HG03095 (cell line): Measurements from ENCODE around the gene SERTAD2.

Source experiments
- ATAC-seq: cut with Tn5 transposase; IDR thresholded peaks from one replicate; pipeline ENCODE4 v1.9.1; 2021; ENCODE audit warnings: moderate library complexity; ENCODE audit not compliant: unreplicated experiment

Gene SERTAD2, protein sequence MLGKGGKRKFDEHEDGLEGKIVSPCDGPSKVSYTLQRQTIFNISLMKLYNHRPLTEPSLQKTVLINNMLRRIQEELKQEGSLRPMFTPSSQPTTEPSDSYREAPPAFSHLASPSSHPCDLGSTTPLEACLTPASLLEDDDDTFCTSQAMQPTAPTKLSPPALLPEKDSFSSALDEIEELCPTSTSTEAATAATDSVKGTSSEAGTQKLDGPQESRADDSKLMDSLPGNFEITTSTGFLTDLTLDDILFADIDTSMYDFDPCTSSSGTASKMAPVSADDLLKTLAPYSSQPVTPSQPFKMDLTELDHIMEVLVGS

GRCh38 chr2:64653109-64654062, at the start of gene SERTAD2:
TSS of gene SERTAD2 (minus strand) at chr2:64653913. CDS start at chr2:64636871, 17,042 bp downstream.
- peak; percentile 64 for ATAC-seq

DNA sequence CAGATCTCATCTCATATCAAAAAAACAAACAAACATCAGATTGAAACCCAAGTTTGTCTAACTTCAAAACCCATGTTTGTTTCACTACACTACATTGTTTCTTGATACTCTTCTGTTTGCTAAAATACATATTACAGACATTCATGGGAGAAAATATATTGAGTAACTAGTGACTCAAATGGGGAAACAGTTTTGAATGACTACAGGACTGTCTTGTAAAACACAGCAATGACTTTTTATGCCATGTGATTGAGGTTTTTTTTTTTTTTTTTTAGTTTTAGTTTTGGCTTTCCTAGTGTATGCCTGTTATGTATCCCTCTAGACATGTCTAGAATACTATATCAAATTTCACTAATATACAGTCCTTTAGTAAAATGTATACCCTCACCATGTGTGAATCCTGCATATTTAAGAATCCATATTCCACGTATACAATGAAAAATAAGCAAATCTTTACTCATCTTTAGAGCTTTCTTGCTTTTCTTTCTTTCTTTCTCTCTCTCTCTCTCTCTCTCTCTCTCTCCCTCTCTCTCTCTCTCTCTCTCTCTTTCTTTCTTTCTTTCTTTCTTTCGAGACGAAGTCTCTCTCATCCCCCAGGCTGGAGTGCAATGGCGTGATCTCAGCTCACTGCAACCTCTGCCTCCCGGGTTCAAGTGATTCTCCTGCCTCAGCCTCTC, 46.6 kb upstream of the SERTAD2 start:
- ATAC-seq = no peak

DNA sequence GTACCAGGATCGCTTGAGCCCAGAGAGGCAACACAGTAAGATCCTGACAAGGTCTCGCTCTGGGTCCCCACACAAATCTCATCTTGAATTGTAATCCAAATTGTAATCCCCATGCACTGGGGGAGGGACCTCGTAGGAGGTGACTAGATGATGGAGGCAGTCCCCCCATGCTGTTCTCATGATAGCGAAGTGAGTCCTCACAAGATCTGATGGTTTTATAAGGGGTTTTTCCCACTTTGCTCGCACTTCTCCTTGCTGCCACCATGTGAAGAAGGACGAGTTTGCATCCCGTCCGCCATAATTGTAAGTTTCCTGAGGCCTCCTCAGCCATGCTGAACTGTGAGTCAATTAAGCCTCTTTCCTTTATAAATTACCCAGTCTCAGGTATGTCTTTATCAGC, 46.0 kb upstream of the SERTAD2 start:
- no peak for ATAC-seq

DNA sequence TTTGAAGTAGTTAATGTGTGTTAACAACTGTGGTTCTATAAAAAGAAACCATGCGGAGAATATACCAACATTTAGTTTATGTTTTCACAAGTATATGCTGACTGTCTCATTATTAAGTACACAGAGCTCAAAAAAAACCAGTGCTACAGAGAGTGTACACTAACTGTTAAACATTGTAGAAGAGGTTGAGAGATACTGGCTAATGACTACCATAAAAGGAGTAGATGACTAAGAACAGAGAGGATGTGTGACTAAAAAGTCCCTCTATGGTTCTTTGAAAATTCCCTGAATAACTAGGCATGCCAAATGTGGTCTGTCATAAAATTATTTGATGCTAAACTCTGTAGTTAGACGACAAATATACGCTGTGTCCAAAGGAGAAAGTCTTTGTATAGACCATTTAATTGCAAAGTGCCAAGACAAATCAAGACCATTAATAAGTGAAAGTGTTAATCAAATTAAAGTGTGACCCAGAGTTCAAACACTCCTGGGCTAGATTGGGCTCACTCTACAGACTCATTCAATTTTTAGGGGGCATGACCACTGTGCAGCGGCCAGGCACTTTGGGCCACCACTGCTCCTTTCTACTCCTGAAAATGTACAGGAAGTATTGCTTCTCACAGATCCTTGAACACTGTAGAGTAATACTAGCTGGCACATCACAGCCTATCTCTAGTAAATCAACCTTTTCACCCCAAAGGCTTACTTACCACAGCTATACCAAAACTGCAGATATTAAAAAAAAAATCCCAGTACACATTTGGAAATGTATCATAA, 45.1 kb upstream of the SERTAD2 start:
- ATAC-seq = peak; percentile 76

DNA sequence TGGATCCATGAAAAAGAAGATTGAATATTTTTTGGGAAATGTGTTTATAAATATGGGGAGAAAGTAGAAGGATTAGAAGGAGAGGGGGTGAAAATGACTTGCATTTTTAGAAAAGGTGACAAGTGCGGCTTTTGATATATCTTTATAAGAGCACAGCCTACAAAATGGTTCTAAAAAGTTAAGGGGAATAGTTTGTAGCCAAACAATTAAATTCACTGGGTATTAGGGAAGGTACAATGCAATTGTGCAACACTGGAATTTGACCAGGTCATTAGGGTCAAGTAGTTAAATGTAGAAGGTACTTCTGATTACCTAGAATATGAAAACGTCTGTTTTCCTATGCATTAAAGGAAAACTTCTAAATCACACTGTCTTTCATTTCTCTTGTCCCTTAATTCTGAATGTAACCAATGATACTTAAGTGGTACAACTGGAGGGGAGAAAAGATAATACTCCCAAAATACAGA, 44.5 kb upstream of the SERTAD2 start:
- no peak for ATAC-seq

GRCh38 chr2:64697297-64698176, 43.8 kb upstream of the SERTAD2 start:
- ATAC-seq = no peak

- no peak for ATAC-seq
Observed at GRCh38 chr2:64696636-64697035, 42.9 kb upstream of the SERTAD2 start.

DNA sequence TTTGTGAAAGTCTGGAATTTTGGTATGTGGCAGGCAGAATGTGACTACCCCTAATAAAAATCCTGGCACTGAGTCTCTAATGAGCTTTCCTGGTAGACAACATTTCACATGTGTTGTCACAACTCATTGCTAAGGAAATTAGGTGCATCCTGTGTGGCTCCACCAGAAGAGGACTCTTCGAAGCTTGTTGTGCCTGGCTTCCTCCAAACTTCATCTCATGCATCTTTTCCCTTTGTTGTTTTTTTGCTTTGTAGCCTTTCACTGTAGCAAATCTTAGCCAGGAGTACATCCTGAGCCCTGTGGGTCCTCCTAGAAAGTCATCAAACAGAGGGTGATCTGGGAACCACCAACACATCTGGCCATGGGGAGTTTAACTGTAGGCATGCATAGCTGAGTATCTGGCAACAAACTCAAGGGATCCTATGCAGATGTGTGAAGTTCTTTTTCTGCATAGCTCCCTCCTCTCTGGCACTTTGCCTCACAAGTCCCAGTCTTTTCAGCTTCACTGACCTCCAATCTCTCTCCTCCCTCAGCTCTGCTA, 42.1 kb upstream of the SERTAD2 start:
- ATAC-seq = no peak

DNA sequence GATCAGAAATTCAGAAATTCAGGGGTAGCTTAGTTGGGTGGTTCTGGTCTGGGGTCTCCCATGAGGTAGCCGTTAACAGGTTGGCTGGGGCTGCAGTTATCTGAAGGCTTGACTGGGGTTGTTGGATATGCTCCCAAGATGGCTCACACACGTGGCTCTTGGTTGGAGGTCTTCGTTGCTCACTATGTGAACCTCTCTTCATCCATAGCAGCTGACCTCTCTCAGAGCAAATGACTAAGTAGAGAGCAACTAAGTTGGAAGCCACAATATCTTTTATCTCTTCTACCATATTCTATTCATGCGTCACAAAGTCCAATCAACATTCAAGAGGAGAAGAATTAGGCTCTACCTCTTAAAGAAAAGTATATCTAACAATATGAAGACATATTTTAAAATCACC, 38.7 kb upstream of the SERTAD2 start:
- no peak for ATAC-seq

GRCh38 chr2:64688909-64689308, 35.2 kb upstream of the SERTAD2 start:
- no peak for ATAC-seq

DNA sequence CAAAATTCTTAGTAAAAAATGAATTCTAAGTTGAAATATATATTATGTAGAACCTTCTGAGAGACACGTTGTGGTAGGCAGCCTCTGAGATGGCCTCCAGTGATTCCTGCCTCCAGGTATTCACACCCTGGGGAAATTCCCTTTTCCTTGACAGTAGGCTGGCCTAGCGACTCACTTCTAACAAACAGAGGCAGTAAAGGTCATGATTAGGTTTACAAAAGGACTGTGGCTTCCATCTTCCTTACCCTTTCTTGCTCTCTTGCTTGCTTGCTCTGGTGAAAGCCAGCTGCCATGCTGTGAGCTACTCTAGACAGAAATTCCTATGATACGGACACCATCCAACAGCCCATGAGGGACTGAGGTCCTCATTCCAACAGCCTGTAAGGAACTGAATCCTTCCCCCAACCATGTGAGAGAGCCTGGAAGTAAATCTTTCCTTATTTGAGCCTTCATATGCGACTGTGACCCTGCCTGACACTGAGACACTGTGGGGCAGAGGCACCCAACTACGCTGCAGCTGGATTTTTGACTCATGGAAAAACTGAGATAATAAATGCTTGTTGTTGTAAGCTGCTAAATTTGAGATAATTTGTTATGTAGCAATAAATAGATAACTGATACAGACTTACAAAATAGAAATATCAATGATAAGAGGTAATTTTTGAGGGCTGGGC, 32.7 kb upstream of the SERTAD2 start:
- ATAC-seq = no peak

GRCh38 chr2:64685430-64685829, 31.7 kb upstream of the SERTAD2 start:
- no peak for ATAC-seq

- no peak for ATAC-seq
Observed at GRCh38 chr2:64683771-64684510, 30.2 kb upstream of the SERTAD2 start.

GRCh38 chr2:64681479-64681967, 27.8 kb upstream of the SERTAD2 start:
- ATAC-seq = no peak

DNA sequence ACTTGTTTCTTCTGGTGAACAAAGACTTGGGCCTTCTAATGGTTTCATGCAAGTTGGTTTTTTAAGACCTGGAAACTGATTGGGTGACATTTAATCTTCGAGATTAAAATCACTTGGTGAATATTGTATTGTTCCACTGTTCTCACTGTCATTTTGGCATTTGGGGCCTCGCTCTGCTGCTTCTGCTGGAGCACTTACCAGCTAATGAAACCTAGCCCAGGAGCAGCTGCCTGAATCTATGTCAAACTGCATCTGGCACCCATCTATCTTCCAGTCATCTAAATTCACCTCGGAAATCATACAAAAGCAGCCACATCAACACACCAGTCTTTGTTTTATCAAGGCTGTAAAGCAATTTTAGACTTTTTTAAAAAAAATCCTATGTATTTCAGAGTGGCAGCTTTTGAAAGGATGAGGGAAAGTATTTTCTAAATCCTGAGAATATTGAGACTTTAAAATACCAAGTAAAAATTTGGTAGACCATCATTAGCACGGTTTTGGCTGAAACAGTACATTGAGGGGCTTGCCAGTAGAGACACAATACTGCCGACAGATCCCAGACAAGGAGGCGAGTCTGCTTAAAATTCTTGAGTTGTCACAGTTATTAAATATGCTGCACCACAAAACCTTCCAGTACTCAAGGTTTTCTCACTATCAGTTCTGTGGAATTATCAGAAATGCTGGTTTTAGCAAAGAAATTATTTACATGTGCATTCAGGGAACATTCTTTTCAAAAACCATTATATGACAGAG, 26.1 kb upstream of the SERTAD2 start:
- no peak for ATAC-seq

DNA sequence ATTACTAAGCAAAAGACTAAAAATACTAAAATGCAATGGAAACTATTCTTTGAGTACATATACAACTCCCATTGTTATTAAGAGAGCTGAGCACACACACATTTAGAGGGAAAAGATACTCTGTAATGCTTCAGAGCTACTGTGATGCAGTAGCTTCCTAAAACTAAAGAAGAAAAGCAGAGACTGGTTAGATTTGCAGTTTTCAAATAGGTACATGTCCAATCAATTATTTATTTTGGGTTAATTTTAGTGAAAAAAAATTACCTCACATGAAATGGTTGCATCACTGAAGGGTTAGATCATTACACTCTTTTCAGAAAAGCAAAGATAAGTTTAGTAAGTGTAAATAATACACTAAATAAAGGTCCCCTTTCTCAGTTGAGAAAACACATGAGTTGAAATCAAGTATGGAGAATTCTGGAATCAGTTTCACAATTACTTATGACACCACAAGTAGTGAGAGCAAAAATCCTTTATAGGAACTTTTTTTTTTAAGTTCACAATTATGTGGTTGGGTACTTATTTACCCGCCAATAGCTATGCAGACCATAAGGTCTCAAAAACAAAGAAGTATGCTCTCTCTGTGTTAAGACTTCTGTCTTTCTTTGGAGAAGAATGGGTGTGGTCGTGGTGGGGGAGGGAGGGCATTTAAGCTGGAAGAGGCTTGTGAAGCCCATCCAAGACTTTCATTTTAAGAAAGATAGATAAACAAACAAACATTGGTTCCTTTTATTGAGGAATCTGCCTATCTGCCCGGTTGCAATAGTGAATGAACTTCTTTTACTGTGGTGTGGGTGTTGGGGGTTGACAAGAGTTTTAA, 25.3 kb upstream of the SERTAD2 start:
- ATAC-seq = no peak
